ENCODE results near the gene MTCH1.

DNA sequence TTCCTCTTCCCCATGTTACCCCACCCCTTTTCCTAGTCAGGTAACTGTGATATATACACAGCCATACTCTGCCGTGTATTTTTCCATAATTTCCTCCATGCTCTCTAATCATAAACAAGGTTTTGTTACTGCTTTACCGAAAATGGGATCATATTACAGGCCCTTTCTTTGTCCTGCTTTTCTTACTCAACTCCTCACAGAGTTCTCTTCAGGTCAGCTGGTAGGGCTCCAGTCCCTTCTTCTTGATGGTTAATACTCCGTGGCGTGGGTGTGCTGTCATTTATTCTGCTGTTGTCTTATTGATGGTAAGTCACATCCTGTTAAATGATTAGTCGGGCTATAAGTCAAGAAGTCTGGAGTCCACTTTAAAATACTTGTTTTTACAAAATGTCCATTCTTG is 56.4 kb downstream of the MTCH1 start:
- TF ChIP-seq SUZ12 (IDR thresholded peaks at IDR 0.05), result no peak
- no peak for TF ChIP-seq TARDBP (IDR thresholded peaks at IDR 0.05)

Data from HEK293T (cell line).